Keratinocyte (primary cell): Measurements from ENCODE around the gene TXNL4B. TPM values are rescaled to one million over a fixed set of nuclear protein-coding genes. Genes with fewer than 3 reads are reported as not detected.
"Not testable (repeated sequence)": the region's sequence is repeated elsewhere in the genome, so short reads cannot be mapped to it uniquely, and the experiment has no call there.

Experiments used
- DNase-seq: peaks from one replicate; pipeline ENCODE4 v3.0.0-alpha.2; 2011; ENCODE audit warnings: low read depth, missing footprints, low spot score
- FAIRE-seq: peaks from 2 replicates; lab custom pipeline; 2011; peaks lifted over from hg19 to GRCh38; lab: Jason Lieb, UNC
- H2AFZ ChIP-seq: 2 replicates; pipeline ENCODE4 v1.6.0; 2012; ENCODE audit warnings: low read length, control low read depth, inconsistent platforms; ENCODE audit not compliant: control insufficient read depth
- H3K27ac ChIP-seq: 2 replicates; pipeline ENCODE4 v1.5.1; 2011; ENCODE audit warnings: low read length; ENCODE audit not compliant: control insufficient read depth, insufficient read depth
- H3K27me3 ChIP-seq: 3 replicates; pipeline ENCODE4 v1.6.0; 2011; ENCODE audit warnings: low read length; ENCODE audit not compliant: control insufficient read depth, insufficient read depth; ENCODE audit errors: extremely low read depth
- H3K36me3 ChIP-seq, 2 experiments: 2 replicates in 1 of 2; 3 replicates in 1 of 2; pipeline ENCODE4 v1.5.1; 2011; ENCODE audit warnings: low read length in 2 of 2, mild to moderate bottlenecking in 1 of 2; ENCODE audit not compliant: control insufficient read depth in 2 of 2, insufficient read depth in 2 of 2; ENCODE audit errors: extremely low read depth in 1 of 2
- H3K4me1 ChIP-seq: 3 replicates; pipeline ENCODE4 v1.5.1; 2011; ENCODE audit warnings: low read length; ENCODE audit not compliant: control insufficient read depth, insufficient read depth; ENCODE audit errors: extremely low read depth
- H3K4me2 ChIP-seq: 3 replicates; pipeline ENCODE4 v1.6.0; 2011; ENCODE audit warnings: low read depth, low read length; ENCODE audit not compliant: control insufficient read depth, insufficient read depth; ENCODE audit errors: extremely low read depth
- H3K4me3 ChIP-seq, 3 experiments: fragments of 200-600 bp in 1 of 3; sonication (generic) in 1 of 3; 2 replicates in 2 of 3; 3 replicates in 1 of 3; pipeline ENCODE4 v1.5.1; 2011 to 2016; ENCODE audit warnings: low read length in 3 of 3, mild to moderate bottlenecking in 3 of 3, control low read depth in 2 of 3, inconsistent platforms in 1 of 3, low read depth in 1 of 3, mixed read lengths in 1 of 3, mixed run types in 1 of 3, moderate library complexity in 1 of 3; ENCODE audit not compliant: control insufficient read depth in 2 of 3, insufficient read depth in 2 of 3; ENCODE audit errors: extremely low read depth in 1 of 3
- H3K79me2 ChIP-seq: 2 replicates; pipeline ENCODE4 v1.6.0; 2012; ENCODE audit warnings: low read length; ENCODE audit not compliant: control insufficient read depth, insufficient read depth
- H3K9ac ChIP-seq: 3 replicates; pipeline ENCODE4 v1.6.0; 2011; ENCODE audit warnings: low read length; ENCODE audit not compliant: control insufficient read depth, insufficient read depth; ENCODE audit errors: extremely low read depth
- H3K9me1 ChIP-seq: 3 replicates; pipeline ENCODE4 v1.6.0; 2011; ENCODE audit warnings: low read length; ENCODE audit not compliant: control insufficient read depth, insufficient read depth; ENCODE audit errors: extremely low read depth
- H3K9me3 ChIP-seq: 2 replicates; pipeline ENCODE4 v1.5.1; 2012; ENCODE audit warnings: low read depth, low read length; ENCODE audit not compliant: control insufficient read depth
- H4K20me1 ChIP-seq: 3 replicates; pipeline ENCODE4 v1.6.0; 2011; ENCODE audit warnings: low read length; ENCODE audit not compliant: control insufficient read depth, insufficient read depth; ENCODE audit errors: extremely low read depth
- EZH2 ChIP-seq: IDR thresholded peaks from one replicate; pipeline ENCODE4 v1.6.1; 2012; ENCODE audit warnings: inconsistent platforms, mild to moderate bottlenecking, low read length, moderate library complexity
- dilution Hi-C: fragments of 300-500 bp; cut with MboI; formaldehyde crosslinking; loops from one replicate; pipeline ENCODE4 v1.7.0; 2020; ENCODE audit warnings: low sequenced_read_pairs; ENCODE audit not compliant: extremely low pct_ligation_motif_present
- polyA plus RNA-seq, 5 experiments: library from polyadenylated mRNA; depleted of rRNA in 3 of 5; stranded (reverse) in 3 of 5; stranded (forward) in 1 of 5; unstranded in 1 of 5; fragments of >200 nt; gene quantifications; 1 replicate in 1 of 5; 2 replicates in 3 of 5; 3 replicates in 1 of 5; pipeline versions ENCODE4 v1.2.1 to v1.2.3, GENCODE V29; 2011 to 2012; ENCODE audit warnings: missing spikeins in 2 of 5, low read depth in 1 of 5, low replicate concordance in 1 of 5
- TF ChIP-seq, protein P1 (sequence below), 3 experiments: IDR thresholded peaks in 1 of 3; conservative IDR thresholded peaks in 1 of 3; optimal IDR thresholded peaks in 1 of 3; 2 replicates in 2 of 3; 3 replicates in 1 of 3; pipeline versions ENCODE3 to v1.5.1; 2011; ENCODE audit warnings: low read length in 3 of 3, mild to moderate bottlenecking in 3 of 3, moderate library complexity in 2 of 3, control low read depth in 1 of 3, inconsistent platforms in 1 of 3; ENCODE audit not compliant: insufficient read depth in 2 of 3; ENCODE audit errors: extremely low read depth in 1 of 3

Gene TXNL4B
- polyA plus RNA-seq, 1 donor (not counting 4 experiments of a cell fraction or from before 2014, with no cell fraction given), result 12.4 TPM

- H3K27ac ChIP-seq, DNase-seq, H3K9me3 ChIP-seq, H3K4me2 ChIP-seq, H3K36me3 ChIP-seq, H3K4me1 ChIP-seq, H2AFZ ChIP-seq, H3K9ac ChIP-seq, H4K20me1 ChIP-seq, H3K27me3 ChIP-seq, FAIRE-seq, H3K79me2 ChIP-seq, H3K4me3 ChIP-seq, dilution Hi-C loops, H3K9me1 ChIP-seq: not testable (repeated sequence)
These were observed 18.4 kb downstream of the TXNL4B start for GRCh38 chr16:72075067-72075466.

- DNase-seq (no peak), FAIRE-seq (no peak)
- Histone ChIP-seq H3K4me3 (no peak overlapping the region), H4K20me1 (no peaks in the 10 kb centered on the region), H3K9me3 (no peaks in the 10 kb centered on the region), H2AFZ (no peak overlapping the region), H3K4me2 (no peak overlapping the region), H3K27me3 (no peaks in the 10 kb centered on the region), H3K79me2 (no peaks in the 10 kb centered on the region), H3K9ac (no peak overlapping the region), H3K36me3 (no peaks in the 10 kb centered on the region), H3K9me1 (no peaks in the 10 kb centered on the region), H3K27ac (no peak overlapping the region), H3K4me1 (no peaks in the 10 kb centered on the region)
- TF ChIP-seq, protein P1, sequence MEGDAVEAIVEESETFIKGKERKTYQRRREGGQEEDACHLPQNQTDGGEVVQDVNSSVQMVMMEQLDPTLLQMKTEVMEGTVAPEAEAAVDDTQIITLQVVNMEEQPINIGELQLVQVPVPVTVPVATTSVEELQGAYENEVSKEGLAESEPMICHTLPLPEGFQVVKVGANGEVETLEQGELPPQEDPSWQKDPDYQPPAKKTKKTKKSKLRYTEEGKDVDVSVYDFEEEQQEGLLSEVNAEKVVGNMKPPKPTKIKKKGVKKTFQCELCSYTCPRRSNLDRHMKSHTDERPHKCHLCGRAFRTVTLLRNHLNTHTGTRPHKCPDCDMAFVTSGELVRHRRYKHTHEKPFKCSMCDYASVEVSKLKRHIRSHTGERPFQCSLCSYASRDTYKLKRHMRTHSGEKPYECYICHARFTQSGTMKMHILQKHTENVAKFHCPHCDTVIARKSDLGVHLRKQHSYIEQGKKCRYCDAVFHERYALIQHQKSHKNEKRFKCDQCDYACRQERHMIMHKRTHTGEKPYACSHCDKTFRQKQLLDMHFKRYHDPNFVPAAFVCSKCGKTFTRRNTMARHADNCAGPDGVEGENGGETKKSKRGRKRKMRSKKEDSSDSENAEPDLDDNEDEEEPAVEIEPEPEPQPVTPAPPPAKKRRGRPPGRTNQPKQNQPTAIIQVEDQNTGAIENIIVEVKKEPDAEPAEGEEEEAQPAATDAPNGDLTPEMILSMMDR (optimal IDR thresholded peaks at IDR 0.05 in 1 of 3, IDR thresholded peaks at IDR 0.05 in 1 of 3, conservative IDR thresholded peaks at IDR 0.05 in 1 of 3; ENCODE audit: extremely low read depth in 1 of 3, insufficient read depth in 2 of 3, low read length in 3 of 3), result no peak
- no peak for TF ChIP-seq EZH2
- dilution Hi-C loops, result no loop called here
These were observed 19.7 kb downstream of the TXNL4B start for GRCh38 chr16:72073560-72074230.
